Endometrial microvascular endothelial cells (primary cell): ENCODE measurements around the gene KATNB1. TPM values are rescaled to one million over a fixed set of nuclear protein-coding genes. Genes with fewer than 3 reads are reported as not detected.

Source experiments
- in situ Hi-C: cut with HindIII; loops from 2 replicates; pipeline ENCODE4 v1.10.0; 2017; ENCODE audit warnings: low sequenced_read_pairs, low pct_unique_long_range_greater_than_20kb; ENCODE audit errors: inconsistent ontology term
- total RNA-seq: library from RNA; depleted of rRNA; stranded (reverse); fragments of >200 nt; gene quantifications from one replicate; pipeline ENCODE4 v1.2.3, GENCODE V29; 2015; ENCODE audit errors: inconsistent ontology term

KATNB1 gene
- total RNA-seq, 1 donor from 2014 or later, result 43.4 TPM

DNA sequence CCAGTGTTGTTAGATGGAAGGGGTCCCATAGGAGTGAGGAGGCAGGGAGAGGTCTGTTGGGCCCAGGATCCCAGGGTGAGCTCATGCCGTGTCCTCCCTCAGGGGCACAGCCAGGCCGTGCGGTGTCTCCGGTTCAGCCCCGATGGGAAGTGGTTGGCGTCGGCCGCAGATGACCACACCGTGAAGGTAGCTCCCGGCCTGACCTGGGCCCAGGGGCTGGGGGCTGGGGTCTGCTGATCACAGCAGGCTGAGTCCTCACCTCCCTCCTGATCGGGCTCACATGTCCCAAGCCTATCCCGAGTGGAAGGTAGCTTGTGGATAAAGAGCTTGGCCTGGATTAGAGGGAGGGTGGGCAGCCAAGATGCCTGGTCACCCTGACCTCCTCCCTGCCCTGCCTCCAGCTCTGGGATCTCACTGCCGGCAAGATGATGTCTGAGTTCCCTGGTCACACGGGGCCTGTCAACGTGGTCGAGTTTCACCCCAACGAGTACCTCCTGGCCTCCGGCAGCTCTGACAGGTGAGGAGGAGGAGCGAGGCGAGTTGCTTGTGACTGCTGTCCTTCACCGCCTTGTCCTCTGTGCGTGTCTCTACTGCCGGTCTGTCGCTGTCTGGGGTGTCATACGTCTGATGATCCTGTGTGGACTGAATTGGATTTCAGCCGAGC is 16.1 kb downstream of the KATNB1 start:
- in situ Hi-C loops, result loop anchor here (25.0 kb wide), 1 partner anchor 236 kb away; a partner anchor contains a TSS

DNA sequence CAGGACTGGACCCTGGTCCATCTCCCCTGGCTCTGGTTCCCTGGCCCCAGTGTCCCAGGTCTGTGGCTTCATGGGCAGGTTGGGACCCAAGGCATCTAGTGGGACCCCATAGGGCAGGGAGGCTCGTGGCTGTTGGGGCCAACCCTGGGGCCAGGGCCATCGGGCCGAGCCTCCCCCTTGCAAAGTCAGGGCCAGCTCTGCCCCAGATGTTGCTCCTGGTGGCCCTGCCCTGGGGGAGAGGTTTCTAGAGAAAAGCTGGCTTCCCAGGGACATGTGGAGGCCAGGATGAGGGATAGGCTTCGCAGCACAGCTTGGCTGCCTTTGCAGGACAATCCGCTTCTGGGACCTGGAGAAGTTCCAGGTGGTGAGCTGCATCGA is 16.6 kb downstream of the KATNB1 start:
- in situ Hi-C loops, result loop anchor here (25.0 kb wide), 1 partner anchor 235 kb away; a partner anchor contains a TSS

DNA sequence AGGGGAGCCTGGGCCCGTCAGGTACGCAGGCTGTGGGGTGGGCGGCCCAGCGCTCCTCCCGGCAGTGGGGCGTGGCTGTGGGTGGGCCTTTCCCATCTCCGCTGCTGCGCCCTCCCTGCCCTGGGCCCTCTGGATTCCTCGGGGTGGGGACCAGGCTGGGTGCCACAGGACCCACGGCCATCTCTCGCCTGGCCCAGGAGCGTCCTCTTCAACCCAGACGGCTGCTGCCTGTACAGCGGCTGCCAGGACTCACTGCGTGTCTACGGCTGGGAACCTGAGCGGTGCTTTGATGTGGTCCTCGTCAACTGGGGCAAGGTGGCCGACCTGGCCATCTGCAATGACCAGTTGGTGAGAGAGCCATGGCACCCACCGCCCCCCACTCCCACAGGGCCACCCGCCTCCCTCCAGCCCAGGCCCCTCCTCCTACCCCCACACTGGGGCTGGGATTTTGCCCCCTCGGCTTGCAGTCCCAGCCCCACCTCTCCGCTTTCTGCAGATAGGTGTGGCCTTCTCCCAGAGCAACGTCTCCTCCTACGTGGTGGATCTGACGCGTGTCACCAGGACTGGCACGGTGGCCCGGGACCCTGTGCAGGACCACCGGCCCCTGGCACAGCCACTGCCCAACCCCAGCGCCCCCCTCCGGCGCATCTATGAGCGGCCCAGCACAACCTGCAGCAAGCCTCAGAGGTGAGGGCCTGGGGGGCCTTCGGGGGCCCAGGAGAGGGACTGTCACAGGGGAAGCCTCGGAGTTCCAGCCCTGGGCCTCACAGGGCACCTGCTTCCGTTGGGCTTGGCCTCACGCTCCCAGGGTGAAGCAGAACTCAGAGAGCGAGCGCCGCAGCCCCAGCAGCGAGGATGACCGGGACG is 17.2 kb downstream of the KATNB1 start:
- in situ Hi-C loops, result loop anchor here (25.0 kb wide), 1 partner anchor 234 kb away; a partner anchor contains a TSS

DNA sequence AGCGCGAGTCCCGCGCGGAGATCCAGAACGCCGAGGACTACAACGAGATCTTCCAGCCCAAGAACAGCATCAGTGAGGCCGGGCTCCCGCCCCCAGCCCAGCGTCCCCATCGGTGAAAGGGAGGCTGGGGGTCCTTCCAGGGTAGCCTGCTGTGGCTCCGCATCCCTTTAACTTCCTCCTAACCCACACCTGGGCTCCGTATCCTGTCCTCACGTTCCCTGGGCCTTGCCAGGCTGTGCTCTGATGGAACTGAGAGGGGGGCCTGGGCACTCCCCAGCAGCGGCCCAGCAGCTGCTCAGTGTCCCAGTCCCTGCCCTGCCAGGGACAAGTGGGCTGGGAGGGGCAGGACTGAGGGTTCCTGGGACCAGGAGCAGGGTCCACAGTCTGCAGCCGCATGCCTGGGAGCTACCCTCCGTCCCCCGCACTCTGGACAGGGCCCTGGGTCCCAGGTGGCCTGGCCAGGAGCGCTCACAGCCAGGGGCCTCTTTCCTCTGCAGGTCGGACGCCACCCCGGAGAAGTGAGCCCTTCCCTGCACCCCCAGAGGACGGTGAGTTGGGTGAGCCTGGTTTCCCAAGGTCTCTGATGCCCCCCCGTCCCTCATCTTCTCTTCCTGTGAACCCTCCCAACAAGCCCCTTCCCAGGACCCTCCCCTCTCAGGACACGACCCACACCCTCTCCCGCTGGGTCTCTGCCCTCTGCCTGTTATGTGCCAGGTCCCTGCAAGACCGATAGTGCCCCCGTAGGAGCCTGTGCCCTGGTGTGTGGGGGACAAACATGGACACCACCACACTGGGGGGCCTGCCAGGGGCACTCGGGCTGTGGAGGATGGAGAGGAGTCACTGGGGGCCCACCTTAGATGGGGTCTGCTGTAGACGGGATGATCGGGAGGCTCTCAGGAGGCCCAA is 18.1 kb downstream of the KATNB1 start:
- in situ Hi-C loops, result loop anchor here (25.0 kb wide), 1 partner anchor 234 kb away; a partner anchor contains a TSS

DNA sequence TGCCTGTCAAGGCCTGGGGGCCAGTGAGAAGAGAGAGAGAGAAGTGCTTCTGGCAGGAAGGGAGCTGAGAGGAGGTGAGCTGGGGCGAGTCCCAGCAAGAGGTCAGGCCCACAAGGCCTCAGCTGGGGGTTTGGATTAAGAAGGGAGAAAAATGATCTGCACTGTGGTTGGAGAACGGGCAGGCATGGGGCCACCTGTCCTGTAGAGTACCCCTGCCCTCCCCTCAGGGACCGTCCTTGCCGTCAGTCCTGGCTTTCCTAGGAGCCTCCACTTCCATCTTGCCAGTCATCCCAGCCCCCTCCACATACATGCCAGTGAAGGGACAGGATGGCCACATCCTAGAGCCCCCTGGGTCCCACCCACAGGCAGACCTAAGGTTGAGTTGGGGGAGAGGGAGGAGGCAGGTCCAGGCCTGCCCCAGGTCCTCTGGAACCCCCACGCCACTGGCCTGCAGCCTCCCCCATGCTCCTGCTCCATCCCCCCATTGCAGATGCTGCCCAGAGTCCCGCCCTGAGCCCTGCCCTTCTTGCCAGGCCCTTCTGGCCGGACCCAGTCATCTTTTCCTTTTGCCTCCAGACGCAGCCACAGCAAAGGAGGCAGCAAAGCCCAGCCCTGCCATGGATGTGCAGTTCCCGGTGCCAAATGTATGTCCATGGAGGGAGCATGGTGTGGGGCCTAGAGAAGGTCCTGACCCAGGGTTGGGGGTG is 18.9 kb downstream of the KATNB1 start:
- in situ Hi-C loops, result loop anchor here (25.0 kb wide), 1 partner anchor 233 kb away; a partner anchor contains a TSS

DNA sequence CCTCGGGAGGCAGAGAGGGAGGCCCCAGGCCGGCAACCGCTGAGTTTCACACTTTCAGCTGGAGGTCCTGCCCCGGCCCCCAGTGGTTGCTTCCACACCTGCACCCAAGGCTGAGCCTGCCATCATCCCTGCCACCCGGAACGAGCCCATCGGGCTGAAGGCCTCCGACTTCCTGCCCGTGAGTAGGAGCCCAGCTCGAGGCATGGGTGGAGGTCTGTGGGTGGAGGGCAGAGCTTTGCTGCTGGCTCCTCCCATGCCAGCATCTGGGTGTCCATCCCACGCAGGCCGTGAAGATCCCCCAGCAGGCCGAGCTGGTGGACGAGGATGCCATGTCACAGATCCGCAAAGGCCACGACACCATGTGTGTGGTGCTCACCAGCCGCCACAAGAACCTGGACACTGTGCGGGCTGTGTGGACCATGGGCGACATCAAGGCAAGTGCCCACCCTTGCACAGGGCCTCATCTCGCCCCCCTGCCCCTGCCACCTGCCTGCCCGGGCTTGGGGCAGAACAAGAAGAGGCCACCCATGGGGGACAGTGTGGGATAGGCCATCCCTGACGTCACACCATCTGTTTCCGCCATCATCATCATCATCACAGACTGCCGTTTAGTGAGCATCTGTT is 19.6 kb downstream of the KATNB1 start:
- in situ Hi-C loops, result loop anchor here (25.0 kb wide), 1 partner anchor 232 kb away; a partner anchor contains a TSS

DNA sequence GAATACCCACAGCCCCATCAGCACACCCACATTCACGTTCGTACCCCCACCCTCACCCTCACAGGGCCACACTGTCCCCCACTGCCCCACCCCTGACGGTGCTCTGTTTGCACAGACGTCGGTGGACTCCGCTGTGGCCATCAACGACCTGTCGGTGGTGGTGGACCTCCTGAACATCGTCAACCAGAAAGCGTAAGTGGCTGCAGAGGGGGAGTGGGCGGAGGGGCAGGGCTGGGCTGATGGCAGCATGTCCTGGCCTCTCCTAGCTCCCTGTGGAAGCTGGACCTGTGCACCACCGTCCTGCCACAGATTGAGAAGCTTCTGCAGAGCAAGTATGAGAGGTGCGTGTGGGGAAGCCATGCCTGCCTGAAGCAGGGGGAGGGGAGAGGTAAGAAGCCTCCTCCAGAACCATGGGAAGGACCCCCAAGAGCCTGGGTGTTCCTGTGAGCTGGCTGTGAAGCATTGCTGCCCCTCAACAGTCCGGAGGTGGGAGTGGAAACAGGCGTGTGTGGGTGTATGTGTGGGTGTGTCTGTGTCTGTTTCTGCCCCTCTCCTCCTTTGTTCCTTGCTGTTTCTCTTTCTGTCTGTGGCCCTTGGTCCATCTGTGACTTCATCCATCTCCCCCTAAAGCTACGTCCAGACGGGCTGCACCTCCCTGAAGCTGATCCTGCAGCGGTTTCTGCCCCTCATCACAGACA is 20.3 kb downstream of the KATNB1 start:
- in situ Hi-C loops, result loop anchor here (25.0 kb wide), 1 partner anchor 231 kb away; a partner anchor contains a TSS

DNA sequence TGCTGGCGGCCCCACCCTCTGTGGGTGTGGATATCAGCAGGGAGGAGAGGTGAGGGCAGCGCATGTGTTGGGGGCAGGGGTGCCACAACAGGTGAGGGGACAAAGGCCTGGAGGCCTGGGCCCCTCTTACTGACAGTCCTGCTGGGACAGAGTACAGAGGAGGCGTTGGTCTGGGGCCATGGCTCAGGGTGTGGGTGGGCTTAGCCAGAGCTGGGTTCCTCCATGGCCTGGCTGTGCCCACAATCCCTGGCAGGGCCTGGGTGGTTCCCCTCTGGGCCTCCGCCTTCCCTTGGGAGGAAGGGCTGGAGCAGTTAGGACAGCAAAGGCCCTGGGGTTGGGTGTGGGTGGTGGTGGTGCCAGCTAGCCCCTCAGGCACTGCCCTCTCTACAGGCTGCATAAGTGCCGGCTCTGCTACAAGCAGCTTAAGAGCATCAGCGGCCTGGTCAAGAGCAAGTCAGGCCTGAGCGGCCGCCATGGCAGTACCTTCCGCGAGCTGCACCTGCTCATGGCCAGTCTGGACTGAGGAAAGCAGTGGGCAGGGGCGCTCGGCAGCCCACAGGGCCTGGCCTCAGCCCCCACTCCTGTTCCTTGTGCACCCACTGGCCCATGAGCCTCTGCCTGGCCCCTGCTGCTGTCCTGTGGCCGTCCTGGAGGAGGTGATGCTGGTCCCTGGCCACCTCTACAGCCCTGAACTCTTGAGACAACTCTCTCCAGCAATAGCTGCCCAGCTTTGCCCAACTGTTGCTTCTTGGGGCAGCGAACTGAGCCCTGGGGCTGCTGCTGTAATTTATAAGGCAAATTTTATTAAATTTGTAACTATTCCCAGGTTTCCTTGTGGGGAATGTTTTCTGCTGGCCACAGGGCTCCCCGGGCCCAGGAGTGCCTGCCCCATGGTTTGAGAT is 21.1 kb downstream of the KATNB1 start:
- in situ Hi-C loops, result loop anchor here (25.0 kb wide), 1 partner anchor 231 kb away; a partner anchor contains a TSS

DNA sequence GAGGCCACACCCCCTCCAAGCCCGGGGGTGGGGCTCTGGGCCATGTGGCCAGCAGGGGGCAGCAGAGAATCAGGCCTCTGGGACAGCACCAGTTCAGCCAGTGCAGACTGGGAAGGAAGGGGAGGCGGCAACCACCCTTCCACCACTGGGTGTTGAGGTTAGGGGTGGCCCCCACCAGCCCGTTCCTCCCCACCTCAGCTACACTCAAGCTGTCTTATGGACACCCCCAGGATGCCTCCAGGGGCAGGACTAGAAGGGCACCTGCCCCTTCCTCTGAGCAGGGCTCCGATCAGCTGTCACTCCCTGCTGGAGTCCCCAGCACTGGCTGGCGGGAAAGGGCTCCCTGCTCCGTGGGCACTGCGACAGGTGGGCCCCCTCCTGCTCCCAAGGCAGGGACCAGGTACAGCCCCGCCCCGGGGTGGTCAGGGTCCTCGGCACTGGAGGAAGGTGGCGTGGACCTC is 21.8 kb downstream of the KATNB1 start:
- in situ Hi-C loops, result loop anchor here (25.0 kb wide), 1 partner anchor 230 kb away; a partner anchor contains a TSS

DNA sequence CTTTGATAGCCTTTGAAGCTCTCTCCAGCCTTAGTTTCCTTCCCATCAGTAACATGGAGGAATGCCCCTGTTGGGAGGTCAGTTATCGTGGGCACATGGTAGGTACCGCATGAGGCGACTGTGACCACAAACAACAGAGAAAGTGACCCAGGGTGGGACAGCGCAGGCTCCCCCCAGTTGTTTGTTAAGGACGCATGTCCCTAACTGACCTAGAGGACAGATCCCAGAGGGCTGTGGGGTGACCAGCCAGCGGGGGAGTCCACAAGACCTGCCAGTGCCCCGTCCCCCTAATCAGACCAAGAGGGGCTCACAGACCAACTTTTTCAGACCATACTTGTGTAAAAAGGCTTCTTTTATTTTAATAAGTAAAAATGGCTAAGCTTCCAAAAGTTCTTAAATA is 22.3 kb downstream of the KATNB1 start:
- in situ Hi-C loops, result loop anchor here (25.0 kb wide), 1 partner anchor 229 kb away; a partner anchor contains a TSS

DNA sequence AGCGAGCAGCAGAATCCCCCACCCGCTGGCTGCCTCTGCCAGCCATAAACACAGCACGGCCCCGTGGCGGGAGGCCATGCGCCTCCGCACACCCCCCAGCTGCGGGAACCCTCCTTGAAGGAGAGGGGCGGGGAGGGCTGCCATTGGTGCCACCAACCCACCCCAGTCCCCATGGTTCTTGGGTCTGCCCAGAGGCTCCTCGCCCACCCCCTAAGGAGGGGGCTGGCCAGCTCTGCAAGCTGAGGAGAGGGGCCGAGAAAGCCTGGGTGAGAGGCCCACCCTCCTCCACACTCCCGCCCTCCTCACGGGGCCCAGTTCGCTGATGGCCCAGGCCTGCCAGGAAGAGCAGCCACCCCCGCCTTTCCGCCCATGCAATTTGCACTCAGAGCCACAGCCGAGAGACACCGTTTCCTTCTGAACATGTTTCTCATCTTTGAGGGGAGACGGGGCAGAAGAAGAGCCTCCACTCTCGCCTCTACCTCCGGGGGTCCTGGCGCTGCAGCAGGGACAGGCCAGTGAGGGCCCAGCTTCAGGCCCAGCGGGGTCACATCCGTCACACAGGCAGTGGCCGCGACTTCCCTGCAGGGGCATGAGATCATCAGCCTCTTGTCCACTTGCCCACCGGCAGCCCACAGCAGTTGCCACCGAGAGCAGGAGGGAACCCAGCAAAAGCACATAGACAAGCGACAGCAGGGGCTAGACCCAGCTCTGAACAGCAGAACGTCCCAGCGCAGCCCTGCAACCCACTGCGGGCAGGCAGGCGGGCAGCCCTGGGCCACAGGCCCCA is 23.0 kb downstream of the KATNB1 start:
- in situ Hi-C loops, result loop anchor here (25.0 kb wide), 1 partner anchor 229 kb away; a partner anchor contains a TSS

DNA sequence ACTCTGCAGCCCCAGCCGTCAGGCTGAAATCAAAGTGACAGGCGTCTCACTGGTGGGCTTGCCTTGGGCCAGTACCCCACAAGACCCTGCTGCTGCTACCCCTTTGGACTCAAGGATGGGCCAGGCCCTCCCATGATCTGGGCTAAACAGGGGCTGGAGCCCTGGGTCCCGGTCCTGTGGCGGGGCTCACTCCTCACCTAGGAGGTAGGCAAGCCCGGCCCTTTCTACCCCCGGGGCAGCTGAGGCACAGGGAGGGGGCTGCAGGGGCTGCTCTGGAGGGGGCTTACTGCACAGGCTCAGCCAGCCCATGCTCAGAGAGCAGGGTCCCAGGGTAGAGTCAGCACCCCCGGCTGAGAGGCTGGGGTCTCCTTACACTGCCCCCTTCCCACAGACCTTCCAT is 23.6 kb downstream of the KATNB1 start:
- in situ Hi-C loops, result loop anchor here (25.0 kb wide), 1 partner anchor 228 kb away; a partner anchor contains a TSS

DNA sequence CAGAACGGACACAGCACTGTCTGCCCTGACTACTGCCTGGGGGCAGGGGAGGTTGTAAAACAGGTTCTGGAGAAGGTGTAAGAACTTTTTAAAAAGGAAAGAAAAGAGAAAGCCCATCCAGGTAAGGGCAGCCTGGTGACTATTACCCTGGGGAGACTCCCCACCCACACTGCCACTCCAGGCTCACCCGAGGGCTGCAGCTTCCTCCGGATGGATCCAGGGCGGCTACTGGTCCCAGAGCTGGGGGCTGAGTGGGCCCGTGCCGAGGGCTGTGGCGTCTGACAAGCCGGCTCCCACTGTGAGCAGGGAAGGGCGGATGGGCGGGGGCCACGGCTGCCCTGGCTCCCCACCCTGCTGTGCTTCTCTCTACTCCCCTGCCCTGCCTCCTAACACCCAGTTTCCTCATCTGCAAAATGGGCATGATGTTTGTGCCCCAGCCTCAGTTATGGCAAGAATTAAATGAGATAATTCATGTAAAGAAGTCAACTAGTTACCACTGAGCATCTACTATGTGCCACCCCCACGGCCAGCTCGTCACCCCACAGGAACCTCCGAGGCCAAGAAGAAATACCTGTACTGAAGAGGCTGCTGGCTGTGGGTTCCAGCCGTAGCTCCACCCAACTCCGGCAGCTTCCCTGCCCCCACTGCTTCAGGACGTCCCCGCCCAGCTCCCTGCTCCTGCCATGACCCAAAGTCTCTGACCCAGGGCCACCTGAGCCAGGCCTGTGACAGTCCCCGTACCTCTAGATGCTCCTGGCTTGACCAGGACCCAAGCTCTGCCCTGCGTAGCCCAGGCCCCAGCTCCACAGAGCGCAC is 24.2 kb downstream of the KATNB1 start:
- in situ Hi-C loops, result loop anchor here (25.0 kb wide), 1 partner anchor 228 kb away; a partner anchor contains a TSS

DNA sequence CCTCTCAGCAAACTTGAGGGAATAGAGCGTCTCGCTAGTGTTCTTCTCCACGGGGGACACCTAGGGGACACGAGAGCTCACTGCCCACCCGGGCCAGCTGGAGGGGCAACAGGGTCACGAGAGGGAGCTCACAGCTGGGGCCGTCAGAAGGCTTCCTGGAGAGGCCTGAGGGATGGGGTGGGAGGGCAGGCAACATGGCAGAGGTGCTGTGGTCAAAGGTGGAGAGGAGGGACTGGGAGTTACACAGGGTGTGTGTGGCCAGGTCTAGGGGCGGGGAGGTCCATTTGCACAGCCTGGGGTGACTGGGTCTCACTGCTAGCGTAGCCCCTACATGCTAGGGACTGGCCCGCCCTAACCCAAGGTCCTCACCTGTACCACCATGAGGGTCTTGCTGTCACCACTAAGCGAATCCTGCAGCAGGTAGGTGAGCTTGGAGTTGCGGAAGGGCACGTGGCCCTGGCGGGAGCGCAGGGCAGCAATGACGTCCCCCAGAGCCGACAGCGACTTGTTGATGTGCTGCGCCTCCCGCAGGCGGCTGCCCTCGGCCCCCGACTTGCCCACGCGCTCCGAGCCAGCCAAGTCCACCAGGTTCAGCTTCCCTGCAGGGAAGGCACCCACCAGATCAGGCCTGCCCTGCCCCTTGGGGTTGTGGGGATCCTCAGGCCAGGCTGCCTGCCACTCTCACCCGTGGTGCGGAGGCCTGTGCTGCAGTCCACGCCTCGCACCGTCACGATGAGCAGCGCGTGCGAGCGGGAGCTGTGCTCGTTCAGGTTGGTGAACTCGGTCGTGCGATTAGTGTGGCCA is 25.0 kb downstream of the KATNB1 start:
- in situ Hi-C loops, result loop anchor here (25.0 kb wide), 1 partner anchor 227 kb away; a partner anchor contains a TSS
